Measurements from ENCODE around the gene BAZ1A.

GRCh38 chr14:34785223-34786006 is 89.7 kb downstream of the BAZ1A start:
- TF ChIP-seq PML (IDR thresholded peaks at IDR 0.05; ENCODE audit: low read length) (no peak), TAF9B (IDR thresholded peaks at IDR 0.05; ENCODE audit: partially characterized antibody) (no peak), GABPA (tag; conservative IDR thresholded peaks at IDR 0.05; ENCODE audit: low read depth) (no peak), ZNF512 (tag; IDR thresholded peaks at IDR 0.05) (no peak), JUN (IDR thresholded peaks at IDR 0.05; ENCODE audit: borderline replicate concordance, low read depth, low read length) (no peak), JUN (CRISPR knock-in tag; IDR thresholded peaks at IDR 0.05; ENCODE audit: borderline replicate concordance) (no peak)
